Amniotic stem cell (primary cell): ENCODE results near the gene TCTN1.
"Not testable (repeated sequence)": the region's sequence is repeated elsewhere in the genome, so short reads cannot be mapped to it uniquely, and the experiment has no call there.

ENCODE experiments used
- DNase-seq: peaks from one replicate; lab custom pipeline; 2025; lab: John Stamatoyannopoulos, UW

TCTN1 gene

GRCh38 chr12:110613771-110614684 lies at the start of gene TCTN1:
Gene TCTN1, plus strand, starts transcription at chr12:110614129. Its CDS starts 54 bp downstream, at chr12:110614183.
- peak; percentile 90 for DNase-seq

DNA sequence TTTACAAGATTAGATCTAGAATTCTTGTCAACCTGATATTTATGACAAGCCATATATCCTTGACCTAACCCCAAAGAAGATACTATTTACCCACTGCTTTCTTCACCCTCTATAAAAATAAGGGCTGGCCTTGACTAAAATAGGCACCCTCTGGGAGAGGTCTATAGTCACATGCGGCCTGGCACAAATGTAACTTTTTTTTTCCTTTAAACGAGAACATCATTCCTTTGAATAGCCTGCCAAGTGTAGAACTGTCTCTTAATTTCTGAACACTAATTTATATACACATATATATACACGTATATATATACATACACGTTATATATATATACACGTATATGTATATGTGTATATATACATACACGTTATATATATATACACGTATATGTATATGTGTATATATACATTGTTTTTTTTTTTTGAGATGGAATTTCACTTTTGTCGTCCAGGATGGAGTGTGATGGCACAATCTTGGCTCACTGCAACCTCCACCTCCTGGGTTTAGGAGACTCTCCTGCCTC lies 49.4 kb upstream of the TCTN1 start:
- DNase-seq: no peak

- no peak for DNase-seq
Measured at GRCh38 chr12:110565894-110566871, 47.7 kb upstream of the TCTN1 start.

DNA sequence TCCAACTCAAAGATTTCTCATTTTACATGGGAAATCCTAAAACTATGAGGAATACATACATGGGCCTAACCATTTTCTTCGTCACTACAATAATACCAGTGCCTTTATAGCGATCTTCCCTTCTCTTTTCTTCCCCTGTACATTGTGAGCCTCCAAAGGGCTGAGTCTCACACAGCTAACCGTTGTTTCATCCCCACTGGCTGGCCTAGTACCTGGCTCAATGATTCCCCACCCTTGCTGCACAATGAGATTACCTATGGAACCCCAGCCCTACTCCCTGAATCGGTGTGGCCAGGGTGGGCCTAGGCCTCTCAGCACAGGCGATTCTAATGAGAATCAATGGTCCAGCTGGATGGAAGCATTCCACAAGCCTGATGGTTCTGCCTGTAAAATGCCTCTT lies 46.9 kb upstream of the TCTN1 start:
- no peak for DNase-seq

DNA sequence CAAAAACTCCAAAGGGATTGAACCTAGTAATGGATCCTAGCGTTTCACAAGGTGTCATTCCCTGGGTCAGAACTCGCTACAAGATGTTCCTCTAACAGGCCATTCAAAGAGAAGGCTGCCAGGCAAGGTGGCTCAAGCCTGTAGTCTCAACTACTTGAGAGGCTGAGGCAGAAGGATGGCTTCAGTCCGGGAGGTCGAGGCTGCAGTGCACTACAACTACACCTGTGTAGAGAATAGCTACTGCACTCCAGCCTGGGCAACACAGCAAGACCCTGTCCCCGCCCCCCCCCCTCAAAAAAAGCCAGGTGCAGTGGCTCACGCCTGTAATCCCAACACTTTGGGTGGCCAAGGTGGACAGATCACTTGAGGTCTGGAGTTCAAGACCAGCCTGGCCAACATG lies 45.2 kb upstream of the TCTN1 start:
- DNase-seq: no peak

DNA sequence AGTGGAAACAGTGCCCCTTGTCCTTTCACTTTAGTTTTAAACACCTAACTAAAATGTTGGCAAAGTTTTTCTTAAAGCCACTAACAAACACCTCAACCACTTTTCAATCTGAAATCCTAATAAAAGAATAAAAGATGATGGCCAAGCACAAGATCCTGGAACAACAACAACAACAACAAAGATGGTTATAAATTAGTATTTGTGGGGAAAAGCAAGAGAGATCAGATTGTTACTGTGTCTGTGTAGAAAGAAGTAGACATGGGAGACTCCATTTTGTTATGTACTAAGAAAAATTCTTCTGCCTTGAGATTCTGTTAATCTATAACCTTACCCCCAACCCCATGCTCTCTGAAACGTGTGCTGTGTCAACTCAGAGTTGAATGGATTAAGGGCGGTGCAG lies 44.1 kb upstream of the TCTN1 start:
- not testable (repeated sequence) for DNase-seq

DNA sequence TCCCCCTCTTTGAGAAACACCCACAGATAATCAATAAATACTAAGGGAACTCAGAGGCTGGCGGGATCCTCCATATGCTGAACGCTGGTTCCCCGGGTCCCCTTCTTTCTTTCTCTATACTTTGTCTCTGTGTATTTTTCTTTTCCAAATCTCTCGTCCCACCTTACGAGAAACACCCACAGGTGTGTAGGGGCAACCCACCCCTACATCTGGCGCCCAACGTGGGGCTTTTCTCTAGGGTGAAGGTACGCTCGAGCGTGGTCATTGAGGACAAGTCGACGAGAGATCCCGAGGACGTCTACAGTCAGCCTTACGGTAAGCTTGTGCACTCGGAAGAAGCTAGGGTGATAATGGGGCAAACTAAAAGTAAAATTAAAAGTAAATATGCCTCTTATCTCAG lies 43.1 kb upstream of the TCTN1 start:
- not testable (repeated sequence) for DNase-seq

GRCh38 chr12:110574044-110574443 lies 39.9 kb upstream of the TCTN1 start:
- no peak for DNase-seq

DNA sequence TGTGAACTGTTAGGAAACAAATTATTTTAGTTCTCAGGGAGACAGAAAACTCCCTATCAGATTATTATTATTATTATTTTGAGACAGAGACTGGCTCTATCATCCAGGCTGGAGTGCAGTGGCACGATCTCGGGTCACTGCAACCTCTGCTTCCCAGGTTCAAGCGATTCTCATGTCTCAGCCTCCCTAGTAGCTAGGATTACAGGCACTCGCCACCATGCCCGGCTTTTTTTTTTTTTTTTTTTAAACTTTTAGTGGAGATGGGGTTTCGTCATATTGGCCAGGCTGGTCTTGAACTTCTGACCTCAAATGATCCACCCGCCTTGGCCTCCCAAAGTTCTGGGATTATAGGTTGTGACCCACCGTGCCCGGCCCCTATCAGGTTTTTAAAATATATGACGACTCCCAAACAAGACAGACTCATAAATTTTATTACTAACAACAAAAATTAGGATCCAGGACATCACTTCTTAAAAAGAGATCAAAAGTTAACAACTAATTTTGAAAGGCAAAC lies 39.2 kb upstream of the TCTN1 start:
- DNase-seq: not testable (repeated sequence)

GRCh38 chr12:110575326-110575725 lies 38.6 kb upstream of the TCTN1 start:
- no peak for DNase-seq

- no peak for DNase-seq
Measured at GRCh38 chr12:110576504-110576903, 37.4 kb upstream of the TCTN1 start.

- peak; percentile 43 for DNase-seq
Measured at GRCh38 chr12:110577864-110578693, 35.9 kb upstream of the TCTN1 start.

- no peak for DNase-seq
Measured at GRCh38 chr12:110578694-110579534, 35.0 kb upstream of the TCTN1 start.

DNA sequence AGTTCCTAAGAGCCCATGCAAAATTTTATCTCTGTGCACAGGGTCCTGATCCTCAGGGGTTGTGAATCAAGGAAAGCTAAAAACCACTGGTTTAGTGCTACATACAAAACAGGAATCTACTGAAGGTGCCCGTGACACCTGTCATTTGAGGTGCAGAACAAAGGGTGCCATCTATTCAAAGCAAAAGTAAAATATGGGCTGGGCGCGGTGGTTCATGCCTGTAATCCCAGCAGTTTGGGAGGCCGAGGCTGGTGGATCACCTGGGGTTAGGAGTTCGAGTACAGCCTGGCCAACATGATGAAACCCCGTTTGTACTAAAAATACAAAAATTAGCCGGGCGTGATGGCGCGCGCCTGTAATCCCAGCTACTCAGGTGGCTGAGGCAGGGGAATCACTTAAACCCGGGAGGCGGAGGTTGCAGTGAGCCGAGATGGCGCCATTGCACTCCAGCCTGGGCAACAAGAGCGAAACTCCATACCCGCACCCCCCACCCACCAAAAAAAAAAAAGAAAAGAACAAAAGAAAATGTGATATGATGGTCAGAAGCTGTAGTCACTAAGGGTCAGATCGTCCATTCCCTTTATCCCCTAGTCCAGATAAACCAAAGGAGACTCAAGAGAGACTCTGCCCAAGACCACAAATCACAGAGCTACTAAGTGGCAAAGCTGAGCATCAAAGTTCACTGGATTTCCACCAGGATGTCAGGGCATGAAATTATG lies 34.2 kb upstream of the TCTN1 start:
- DNase-seq: no peak

- DNase-seq: no peak
Measured at GRCh38 chr12:110581931-110582275, 32.0 kb upstream of the TCTN1 start.

- DNase-seq: no peak
Measured at GRCh38 chr12:110582276-110583136, 31.4 kb upstream of the TCTN1 start.

- peak; percentile 88 for DNase-seq
Measured at GRCh38 chr12:110583137-110584059, 30.5 kb upstream of the TCTN1 start, which contains the start of gene PPTC7. Gene PPTC7, minus strand, starts transcription at chr12:110583318. Its CDS starts 287 bp downstream, at chr12:110583031.
